ENCODE data around the gene PTTG1IP.

Gene PTTG1IP, protein sequence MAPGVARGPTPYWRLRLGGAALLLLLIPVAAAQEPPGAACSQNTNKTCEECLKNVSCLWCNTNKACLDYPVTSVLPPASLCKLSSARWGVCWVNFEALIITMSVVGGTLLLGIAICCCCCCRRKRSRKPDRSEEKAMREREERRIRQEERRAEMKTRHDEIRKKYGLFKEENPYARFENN

DNA sequence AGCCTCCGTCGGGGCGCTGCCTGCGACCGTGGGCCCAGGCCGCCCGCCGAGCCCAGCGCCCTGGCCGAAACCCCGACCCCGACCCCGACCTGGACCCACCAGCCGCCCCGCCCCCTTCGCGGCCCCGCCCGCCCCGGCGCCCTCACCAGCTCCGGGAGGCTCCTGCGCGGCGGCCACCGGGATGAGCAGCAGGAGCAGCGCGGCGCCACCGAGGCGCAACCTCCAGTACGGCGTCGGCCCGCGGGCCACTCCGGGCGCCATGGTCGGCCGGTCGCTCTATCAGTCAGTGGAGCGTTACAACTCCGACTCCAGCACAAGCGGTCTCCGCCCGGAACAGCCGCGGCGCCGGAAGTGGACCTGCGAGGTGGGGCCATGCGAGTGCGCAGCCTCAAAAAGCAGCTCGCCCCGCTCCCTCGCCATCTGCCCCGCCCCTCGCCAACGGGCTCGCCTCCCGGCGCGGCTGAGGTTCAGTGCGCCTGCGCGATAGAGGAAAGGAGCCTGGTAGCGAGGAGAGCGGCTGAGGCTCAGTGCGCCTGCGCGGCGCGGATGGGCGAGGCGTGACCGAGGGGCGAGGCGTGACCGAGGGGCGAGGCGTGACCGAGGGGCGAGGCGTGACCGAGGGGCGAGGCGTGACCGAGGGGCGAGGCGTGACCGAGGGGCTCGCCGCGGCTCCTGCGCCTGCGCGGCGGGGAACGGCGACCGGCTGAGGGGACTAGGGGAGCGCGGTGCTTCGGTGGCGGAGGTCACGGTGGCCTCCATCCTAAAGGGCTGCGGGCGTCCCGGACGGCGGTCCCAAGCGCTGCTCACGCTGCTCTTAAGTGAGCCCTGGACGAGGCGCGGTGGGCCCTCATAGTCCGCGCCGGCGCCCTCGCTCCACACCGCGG lies at the start of gene PTTG1IP:
Gene PTTG1IP (minus strand): TSS at position 335 of the 884 bp plus-strand sequence. CDS start 74 bp downstream, at position 261.
- TF ChIP-seq, protein P1, sequence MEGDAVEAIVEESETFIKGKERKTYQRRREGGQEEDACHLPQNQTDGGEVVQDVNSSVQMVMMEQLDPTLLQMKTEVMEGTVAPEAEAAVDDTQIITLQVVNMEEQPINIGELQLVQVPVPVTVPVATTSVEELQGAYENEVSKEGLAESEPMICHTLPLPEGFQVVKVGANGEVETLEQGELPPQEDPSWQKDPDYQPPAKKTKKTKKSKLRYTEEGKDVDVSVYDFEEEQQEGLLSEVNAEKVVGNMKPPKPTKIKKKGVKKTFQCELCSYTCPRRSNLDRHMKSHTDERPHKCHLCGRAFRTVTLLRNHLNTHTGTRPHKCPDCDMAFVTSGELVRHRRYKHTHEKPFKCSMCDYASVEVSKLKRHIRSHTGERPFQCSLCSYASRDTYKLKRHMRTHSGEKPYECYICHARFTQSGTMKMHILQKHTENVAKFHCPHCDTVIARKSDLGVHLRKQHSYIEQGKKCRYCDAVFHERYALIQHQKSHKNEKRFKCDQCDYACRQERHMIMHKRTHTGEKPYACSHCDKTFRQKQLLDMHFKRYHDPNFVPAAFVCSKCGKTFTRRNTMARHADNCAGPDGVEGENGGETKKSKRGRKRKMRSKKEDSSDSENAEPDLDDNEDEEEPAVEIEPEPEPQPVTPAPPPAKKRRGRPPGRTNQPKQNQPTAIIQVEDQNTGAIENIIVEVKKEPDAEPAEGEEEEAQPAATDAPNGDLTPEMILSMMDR (IDR thresholded peaks at IDR 0.05), result no peak
- H3K27ac ChIP-seq, result peak within 1 kb of the TSS; percentile 93
- H3K36me3 ChIP-seq, result no peaks in the 10 kb centered on the region
- H3K4me1 ChIP-seq (ENCODE audit: control insufficient read depth in 1 of 2, insufficient read depth in 1 of 2, low read depth in 1 of 2, low read length in 1 of 2), result peaks cover 77 to 89% of the 10 kb centered on the region in 2 experiments
- H3K9me3 ChIP-seq, result no peaks in the 10 kb centered on the region
- H3K27me3 ChIP-seq, result no peaks in the 10 kb centered on the region
- H3K4me3 ChIP-seq (ENCODE audit: low read depth in 1 of 2, low read length in 1 of 2), result peak within 1 kb of the TSS; percentile 72 to 80

DNA sequence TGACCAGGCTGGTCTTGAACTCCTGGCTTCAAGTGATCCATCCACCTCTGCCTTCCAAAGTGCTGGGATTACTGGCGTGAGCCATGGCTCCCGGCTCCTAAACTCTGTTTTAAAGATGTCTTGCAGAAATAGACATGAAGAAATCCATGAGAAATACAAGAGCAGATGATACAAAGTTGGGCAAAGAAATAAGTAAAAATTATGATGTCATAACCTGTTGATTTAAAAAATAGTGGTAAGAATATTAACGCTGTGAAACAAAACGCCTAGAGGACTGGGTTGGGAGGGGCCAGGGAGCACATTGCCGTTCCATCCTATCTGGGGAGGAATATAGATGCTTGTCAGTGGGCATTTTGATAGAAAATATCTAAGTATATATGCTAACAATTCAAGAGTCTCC lies 48.4 kb upstream of the PTTG1IP start:
- Histone ChIP-seq H3K4me3 (ENCODE audit: low read depth in 1 of 2, low read length in 1 of 2) (peak overlapping the region; percentile 97 to 99), H3K9me3 (no peaks in the 10 kb centered on the region), H3K27ac (peak overlapping the region; percentile 99), H3K27me3 (no peaks in the 10 kb centered on the region), H3K36me3 (peaks cover 19% of the 10 kb centered on the region), H3K4me1 (ENCODE audit: control insufficient read depth in 1 of 2, insufficient read depth in 1 of 2, low read depth in 1 of 2, low read length in 1 of 2) (peaks cover 83 to 88% of the 10 kb centered on the region in 2 experiments)
- TF ChIP-seq, protein P1 (IDR thresholded peaks at IDR 0.05), result no peak

DNA sequence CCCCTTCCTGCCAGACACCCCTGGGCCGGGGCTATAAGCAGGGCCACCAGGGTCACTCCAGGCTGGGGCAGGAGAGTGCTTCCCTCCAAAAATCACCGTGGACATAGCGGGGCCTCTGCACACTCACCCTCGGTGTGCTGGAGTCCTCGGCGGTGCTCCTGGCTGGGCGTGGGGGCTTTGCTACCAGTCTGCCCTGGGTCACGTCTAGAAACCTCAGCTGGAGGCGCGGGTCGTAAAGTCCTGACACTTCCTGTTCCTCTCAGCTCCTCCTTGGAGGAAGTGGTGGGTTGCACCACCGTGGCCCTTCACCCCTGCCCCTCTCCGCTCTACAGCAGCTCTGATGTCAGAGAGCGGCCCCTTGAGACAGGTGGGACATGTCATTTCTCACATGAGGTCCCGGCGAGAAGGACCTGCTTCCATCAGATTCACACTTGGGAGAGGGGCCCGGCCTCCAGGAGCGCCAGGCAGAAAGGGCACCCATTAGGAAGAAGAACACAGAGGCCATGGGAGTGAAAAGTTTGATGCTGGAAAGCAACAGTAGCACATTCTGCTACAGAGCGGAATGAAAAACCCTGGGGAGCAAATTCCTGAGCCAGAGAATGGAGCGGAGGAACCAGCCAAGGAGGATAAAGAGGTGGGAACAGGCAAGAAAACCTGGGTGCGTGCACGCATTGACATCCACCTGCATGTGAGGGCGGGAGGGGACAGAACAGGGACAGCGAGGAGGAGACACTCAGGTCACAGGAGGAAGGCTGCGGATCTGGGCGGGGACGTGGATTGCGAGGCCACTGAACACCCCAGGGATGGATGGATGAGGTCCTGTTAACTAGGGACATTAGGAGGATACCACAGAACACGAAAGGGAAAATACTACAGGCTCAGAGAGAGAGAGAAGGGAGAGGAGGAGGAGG lies 47.5 kb upstream of the PTTG1IP start, which contains the start of gene ITGB2:
Gene ITGB2 (minus strand): TSS at position 206 of the 911 bp plus-strand sequence. CDS start 10,117 bp downstream, outside the sequence.
- no peaks in the 10 kb centered on the region for H3K27me3 ChIP-seq

DNA sequence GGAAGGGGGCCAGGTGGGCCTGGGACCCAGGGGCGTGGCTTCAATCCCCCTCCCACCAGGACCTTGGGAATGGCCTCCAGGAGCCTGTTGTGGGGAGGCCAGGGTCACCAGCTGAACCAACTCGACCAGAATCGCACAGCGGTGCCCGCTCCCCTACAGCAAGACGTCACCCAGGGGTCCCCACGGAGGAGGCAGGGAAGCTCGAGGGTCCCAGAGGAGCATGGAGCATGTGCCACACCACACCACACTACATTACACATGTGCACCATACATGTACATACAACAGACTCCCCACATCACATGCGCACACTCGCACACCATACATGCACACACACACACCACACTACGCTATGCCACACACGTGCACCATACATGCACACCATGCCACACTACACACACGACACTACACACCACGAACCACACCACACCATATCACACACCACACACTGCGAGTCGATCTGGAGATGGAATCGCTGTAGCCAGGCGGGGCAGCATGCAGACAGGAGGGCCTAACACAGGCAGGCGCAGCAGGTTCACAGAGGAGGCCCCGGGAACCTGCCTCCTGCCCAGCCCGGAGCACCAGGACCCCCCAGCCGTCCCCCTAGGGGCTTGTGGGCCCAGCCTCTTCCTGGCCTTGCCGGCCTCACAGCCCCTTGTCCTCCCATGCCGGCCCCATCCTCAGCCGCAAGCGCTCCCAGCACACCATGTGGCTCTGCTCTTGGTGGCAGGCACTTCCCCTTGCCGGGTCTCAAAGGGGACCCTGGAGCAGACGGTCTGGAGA lies 46.6 kb upstream of the PTTG1IP start:
- H3K4me3 ChIP-seq (ENCODE audit: low read depth in 1 of 2, low read length in 1 of 2), result peak overlapping the region; percentile 97 to 99
- no peaks in the 10 kb centered on the region for H3K9me3 ChIP-seq
- TF ChIP-seq, protein P1 (IDR thresholded peaks at IDR 0.05), result no peak
- no peaks in the 10 kb centered on the region for H3K27me3 ChIP-seq
- peak overlapping the region; percentile 99 for H3K27ac ChIP-seq
- peaks cover 32% of the 10 kb centered on the region for H3K36me3 ChIP-seq
- peaks cover 83 to 88% of the 10 kb centered on the region in 2 experiments for H3K4me1 ChIP-seq (ENCODE audit: control insufficient read depth in 1 of 2, insufficient read depth in 1 of 2, low read depth in 1 of 2, low read length in 1 of 2)

More for the DNA sequence above, 47.5 kb upstream of the PTTG1IP start, which contains the start of gene ITGB2:
- Histone ChIP-seq H3K4me3 (ENCODE audit: low read depth in 1 of 2, low read length in 1 of 2) (peak within 1 kb of the TSS; percentile 97 to 99), H3K27ac (peak within 1 kb of the TSS; percentile 99), H3K9me3 (no peaks in the 10 kb centered on the region), H3K36me3 (peaks cover 26% of the 10 kb centered on the region), H3K4me1 (ENCODE audit: control insufficient read depth in 1 of 2, insufficient read depth in 1 of 2, low read depth in 1 of 2, low read length in 1 of 2) (peaks cover 83 to 88% of the 10 kb centered on the region in 2 experiments)
- TF ChIP-seq, protein P1 (IDR thresholded peaks at IDR 0.05), result no peak

Data from neutrophil (primary cell).